CD4-positive, alpha-beta memory T cell (primary cell): ENCODE data around the gene ESYT2. TPM values are rescaled to one million over a fixed set of nuclear protein-coding genes. Genes with fewer than 3 reads are reported as not detected.

Source experiments
- CTCF ChIA-PET: fragments of 350-600 bp; sonication (Branson Sonifier 250); formaldehyde crosslinking; loops from one replicate; lab custom pipeline; 2021; ENCODE audit warnings: inconsistent platforms; ENCODE audit not compliant: partially characterized antibody; lab: Charles Lee
- POLR2A ChIA-PET: fragments of 350-600 bp; sonication (Branson Sonifier 250); formaldehyde crosslinking; loops from one replicate; lab custom pipeline; 2021; ENCODE audit not compliant: partially characterized antibody; lab: Charles Lee
- DNase-seq, 5 donors: peaks; one replicate each; pipeline versions ENCODE4 v3.0.0 to v3.0.0-alpha.2; 2020 to 2022; ENCODE audit warnings: mixed read lengths in 1 of 5
- H3K27ac ChIP-seq: one replicate; pipeline ENCODE4 v1.7.0; 2013; ENCODE audit warnings: low read depth, low read length
- H3K27me3 ChIP-seq: 2 replicates; pipeline ENCODE4 v1.7.0; 2013; ENCODE audit warnings: mild to moderate bottlenecking, low read length, moderate library complexity; ENCODE audit not compliant: insufficient read depth
- H3K36me3 ChIP-seq: 2 replicates; pipeline ENCODE4 v1.7.0; 2013; ENCODE audit warnings: mild to moderate bottlenecking, low read length, moderate library complexity; ENCODE audit not compliant: insufficient read depth
- H3K4me1 ChIP-seq: 2 replicates; pipeline ENCODE4 v1.7.0; 2013; ENCODE audit warnings: mild to moderate bottlenecking, low read length, moderate library complexity; ENCODE audit not compliant: insufficient read depth
- H3K4me3 ChIP-seq, 2 donors: one replicate each; pipeline ENCODE4 v1.7.0; 2013; ENCODE audit warnings: low read length in 2 of 2, mild to moderate bottlenecking in 1 of 2
- H3K9me3 ChIP-seq, 2 donors: one replicate each; pipeline ENCODE4 v1.7.0; 2013; ENCODE audit warnings: low read length in 2 of 2, control low read depth in 1 of 2; ENCODE audit not compliant: control insufficient read depth in 1 of 2
- H3K27ac Mint-ChIP-seq, 7 donors: one replicate each; pipeline ENCODE4 v1.8.0; 2020 to 2021; ENCODE audit warnings: mixed read lengths in 7 of 7, mild to moderate bottlenecking in 6 of 7, inconsistent platforms in 3 of 7, moderate library complexity in 3 of 7
- H3K27me3 Mint-ChIP-seq, 2 donors: one replicate each; pipeline ENCODE4 v1.8.0; 2020 to 2021; ENCODE audit warnings: mixed read lengths in 2 of 2
- H3K36me3 Mint-ChIP-seq, 2 donors: one replicate each; pipeline ENCODE4 v1.8.0; 2020 to 2021; ENCODE audit warnings: mixed read lengths in 2 of 2, inconsistent platforms in 1 of 2, mild to moderate bottlenecking in 1 of 2
- H3K4me1 Mint-ChIP-seq, 4 donors: one replicate each; pipeline ENCODE4 v1.8.0; 2020 to 2021; ENCODE audit warnings: mixed read lengths in 4 of 4, mild to moderate bottlenecking in 1 of 4
- H3K4me3 Mint-ChIP-seq, 8 donors: one replicate each; pipeline ENCODE4 v1.8.0; 2020 to 2021; ENCODE audit warnings: mixed read lengths in 8 of 8, mild to moderate bottlenecking in 7 of 8, moderate library complexity in 6 of 8, inconsistent platforms in 3 of 8
- H3K9me3 Mint-ChIP-seq, 8 donors: one replicate each; pipeline ENCODE4 v1.8.0; 2020 to 2021; ENCODE audit warnings: mixed read lengths in 8 of 8, mild to moderate bottlenecking in 5 of 8, inconsistent platforms in 3 of 8, moderate library complexity in 1 of 8
- intact Hi-C: fragments of 100-400 bp; cut with micrococcal nuclease; formaldehyde crosslinking; loops from one replicate; pipeline ENCODE4 v1.15.1; 2023
- polyA plus RNA-seq, 2 donors: library from polyadenylated mRNA; unstranded; fragments of 300-500 nt; fragmentation: Illumina TruSeq; gene quantifications; one replicate each; pipeline ENCODE4 v1.2.3, GENCODE V29; 2021
- total RNA-seq, 2 experiments: library from RNA; stranded (reverse); gene quantifications; one replicate each; pipeline ENCODE4 v1.2.3, GENCODE V29; 2021

The ESYT2 gene
- total and polyA plus RNA-seq, 4 experiments from 2014 or later: 52.3 to 116 (median 106) TPM

DNA sequence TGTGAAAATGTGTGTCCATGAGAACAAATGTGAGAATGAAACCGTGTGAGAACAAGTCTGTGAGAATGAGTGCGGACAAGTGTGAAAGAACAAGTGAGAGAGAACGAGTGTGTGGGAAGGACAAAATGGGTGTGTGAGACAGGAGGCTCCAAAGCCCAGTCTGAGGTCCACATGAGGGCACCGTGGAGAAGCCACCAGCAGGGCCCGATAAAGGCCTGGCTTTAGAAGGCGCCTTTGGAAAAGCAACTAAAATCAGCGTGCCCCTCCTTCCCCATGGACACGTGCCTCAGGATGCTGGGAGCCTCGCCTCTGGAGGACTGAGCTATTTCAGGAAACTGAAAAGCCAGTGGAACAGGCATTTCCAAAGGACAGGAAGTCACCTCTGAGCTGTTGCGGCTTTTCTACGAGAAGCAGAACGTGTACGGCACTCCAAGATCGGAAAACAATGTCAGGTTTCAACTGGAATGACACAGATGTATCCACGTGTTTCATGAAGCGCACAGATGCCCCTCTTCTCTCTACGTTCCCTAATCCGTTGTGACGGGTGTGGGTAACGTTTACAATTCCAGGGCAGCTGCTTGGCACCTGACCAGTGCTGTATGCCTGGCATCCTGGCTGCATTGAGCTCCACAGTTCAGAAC is 46.4 kb downstream of the ESYT2 start:
- intact Hi-C loops: loop anchor here (2.0 kb wide), 1 partner anchor 194 kb away; no protein-coding TSS in a partner anchor
- H3K36me3 ChIP-seq: peaks cover 34% of the 10 kb centered on the region
- Mint-ChIP-seq H3K4me1 (peaks cover 3 to 23% (median 14%) of the 10 kb centered on the region in 4 donors), H3K9me3 (no peaks in the 10 kb centered on the region), H3K36me3 (peaks cover 24 to 37% of the 10 kb centered on the region in 2 donors), H3K27me3 (no peaks in the 10 kb centered on the region), H3K4me3 (no peak overlapping the region), H3K27ac (no peak overlapping the region)
- H3K27ac ChIP-seq: no peak overlapping the region
- no peaks in the 10 kb centered on the region for H3K9me3 ChIP-seq
- DNase-seq: peak in 2 of 5 donors; percentile 13 to 42
- H3K4me1 ChIP-seq: peaks cover 27% of the 10 kb centered on the region
- ChIA-PET POLR2A (interaction anchor here (1.4 to 2.8 kb wide), 4 partner anchors 16 to 78 kb away, joined by 4 to 16 read pairs (median 6); partner anchors contain the start of genes ESYT2 and NCAPG2), CTCF (interaction anchor here (0.9 to 2.0 kb wide), 9 partner anchors 11 to 194 kb away, joined by 3 to 11 read pairs (median 5); partner anchors contain the start of gene ESYT2)
- no peaks in the 10 kb centered on the region for H3K27me3 ChIP-seq
- no peak overlapping the region for H3K4me3 ChIP-seq

DNA sequence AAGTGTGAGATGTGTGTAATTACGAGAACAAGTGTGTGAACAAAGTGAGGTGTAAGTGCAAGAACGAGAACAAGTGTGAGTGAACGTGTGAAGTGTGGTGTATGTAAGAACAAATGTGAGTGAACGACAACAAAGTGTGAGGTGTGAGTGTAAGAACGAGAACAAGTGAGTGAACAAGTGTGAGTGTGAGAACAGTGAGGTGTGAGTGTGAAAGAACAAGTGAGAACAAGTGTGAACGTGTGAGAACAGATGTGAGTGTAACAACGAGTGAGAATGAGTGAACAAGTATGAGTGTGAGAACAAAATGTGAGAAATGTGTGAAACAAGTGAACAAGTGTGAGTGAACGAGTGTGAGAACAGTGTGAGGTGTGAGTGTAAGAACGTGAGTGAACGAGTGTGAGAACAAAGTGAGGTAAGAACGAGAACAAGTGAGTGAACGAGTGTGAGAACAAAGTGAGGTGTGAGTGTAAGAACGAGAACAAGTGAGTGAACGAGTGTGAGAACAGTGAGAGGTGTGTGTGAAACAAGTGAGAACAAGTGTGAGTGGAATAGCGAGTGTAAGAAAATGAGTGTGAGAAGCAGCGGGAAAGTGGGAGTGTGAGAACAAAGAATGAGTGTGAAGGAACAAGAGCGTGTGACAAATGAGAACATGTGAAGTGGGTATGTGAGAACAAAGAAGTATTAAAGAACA is 47.2 kb downstream of the ESYT2 start:
- no peak for DNase-seq
- Mint-ChIP-seq H3K4me1 (peaks cover 3 to 27% (median 19%) of the 10 kb centered on the region in 4 donors), H3K36me3 (peaks cover 23 to 35% of the 10 kb centered on the region in 2 donors), H3K27ac (no peak overlapping the region), H3K4me3 (no peak overlapping the region), H3K9me3 (no peaks in the 10 kb centered on the region), H3K27me3 (no peaks in the 10 kb centered on the region)
- Histone ChIP-seq H3K4me3 (no peak overlapping the region), H3K9me3 (no peaks in the 10 kb centered on the region), H3K36me3 (peaks cover 36% of the 10 kb centered on the region), H3K27me3 (no peaks in the 10 kb centered on the region), H3K4me1 (peaks cover 31% of the 10 kb centered on the region), H3K27ac (no peak overlapping the region)
- ChIA-PET CTCF (interaction anchor here (1.1 to 2.0 kb wide), 5 partner anchors 12 to 45 kb away, joined by 3 to 8 read pairs (median 5); no protein-coding TSS in a partner anchor), POLR2A (interaction anchor here (1.9 to 2.8 kb wide), 2 partner anchors 30 to 46 kb away, joined by 7 to 16 read pairs; partner anchors contain the start of gene ESYT2)
- intact Hi-C loops: loop anchor here (2.0 kb wide), 1 partner anchor 195 kb away; no protein-coding TSS in a partner anchor

DNA sequence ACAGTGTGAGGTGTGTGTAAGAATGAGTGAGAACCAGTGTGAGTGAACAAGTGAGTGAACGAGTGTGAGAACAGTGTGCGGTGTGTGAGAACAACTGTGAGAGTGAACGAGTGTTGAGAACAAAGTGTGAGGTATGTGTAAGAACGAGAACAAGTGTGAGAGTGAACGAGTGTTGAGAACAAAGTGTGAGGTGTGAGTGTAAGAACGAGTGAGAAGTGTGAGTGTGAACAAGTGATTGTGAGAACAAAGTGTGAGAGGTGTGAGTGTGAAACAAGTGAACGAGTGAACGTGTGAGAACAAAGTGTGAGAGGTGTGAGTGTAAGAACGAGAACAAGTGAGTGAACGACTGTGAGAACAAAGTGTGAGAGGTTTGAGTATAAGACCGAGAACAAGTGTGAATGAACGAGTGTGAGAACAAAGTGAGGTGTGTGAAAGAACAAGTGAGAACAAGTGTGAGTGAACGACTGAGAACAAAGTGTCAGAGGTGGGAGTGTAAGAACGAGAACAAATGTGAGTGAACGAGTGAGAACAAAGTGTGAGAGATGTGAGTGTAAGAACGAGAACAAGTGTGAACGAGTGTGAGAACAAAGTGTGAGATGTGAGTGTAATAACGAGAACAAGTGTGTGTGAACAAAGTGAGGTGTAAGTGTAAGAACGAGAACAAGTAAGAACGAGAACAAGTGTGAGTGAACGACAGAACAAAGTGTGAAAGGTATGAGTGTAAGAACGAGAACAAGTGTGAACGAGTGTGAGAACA is 47.9 kb downstream of the ESYT2 start:
- Mint-ChIP-seq H3K27me3 (no peaks in the 10 kb centered on the region), H3K36me3 (peaks cover 22 to 33% of the 10 kb centered on the region in 2 donors), H3K4me1 (peaks cover 0 to 26% (median 20%) of the 10 kb centered on the region in 4 donors), H3K9me3 (no peaks in the 10 kb centered on the region), H3K27ac (no peak overlapping the region), H3K4me3 (no peak overlapping the region)
- ChIA-PET CTCF (interaction anchor here (1.6 kb wide), 1 partner anchor 196 kb away, joined by 3 read pairs; no protein-coding TSS in a partner anchor), POLR2A (no interaction called here)
- Histone ChIP-seq H3K9me3 (no peaks in the 10 kb centered on the region), H3K27me3 (no peaks in the 10 kb centered on the region), H3K4me3 (no peak overlapping the region), H3K36me3 (peaks cover 39% of the 10 kb centered on the region), H3K4me1 (peaks cover 31% of the 10 kb centered on the region), H3K27ac (no peak overlapping the region)
- DNase-seq: no peak
- intact Hi-C loops: no loop called here

DNA sequence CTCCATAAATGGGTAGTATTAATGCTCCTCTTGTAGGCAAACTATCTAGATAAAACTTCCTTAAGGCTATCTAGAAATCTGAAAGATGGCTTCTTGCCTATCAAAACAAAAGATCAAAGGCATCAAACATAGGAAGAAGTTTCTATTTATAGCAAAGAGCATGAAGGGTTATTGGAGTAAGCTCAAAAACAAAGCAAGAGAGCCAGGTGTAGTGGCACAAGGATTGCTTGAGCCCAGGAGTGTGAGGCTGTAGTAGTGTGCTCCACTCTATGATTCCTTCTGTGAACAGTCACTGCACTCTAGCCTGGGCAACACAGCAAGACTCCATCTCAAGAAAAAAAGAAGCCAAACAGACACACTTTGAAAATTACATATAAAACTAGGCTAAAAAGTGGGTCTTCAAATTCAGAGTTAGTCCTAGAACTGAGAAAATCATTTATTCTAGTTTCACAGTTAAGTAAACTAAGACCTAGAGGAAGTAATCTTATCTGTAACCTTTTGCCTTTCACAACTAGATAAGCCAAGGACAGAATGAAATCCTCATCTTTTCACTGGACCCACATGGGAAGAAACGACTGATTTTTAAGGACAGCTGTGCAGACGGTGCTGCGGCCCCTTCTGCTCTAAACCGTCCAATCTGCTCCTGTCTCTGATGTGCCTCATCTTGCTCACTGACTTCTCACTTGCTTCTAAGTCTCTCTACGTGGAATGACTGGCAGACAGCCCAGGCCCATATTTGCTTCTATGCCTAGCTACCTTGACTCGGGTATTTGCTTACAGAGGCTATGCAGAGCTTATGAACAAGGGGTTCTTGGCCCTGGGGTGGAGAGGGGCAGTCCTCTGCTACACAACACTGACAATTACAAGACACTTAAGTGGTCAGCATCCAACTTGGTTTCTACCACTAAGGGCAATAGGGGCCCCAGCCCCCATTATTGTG is 50.0 kb downstream of the ESYT2 start:
- Histone ChIP-seq H3K4me3 (no peak overlapping the region), H3K27me3 (no peaks in the 10 kb centered on the region), H3K9me3 (no peaks in the 10 kb centered on the region), H3K27ac (peak overlapping the region; percentile 18), H3K36me3 (peaks cover 47% of the 10 kb centered on the region), H3K4me1 (peaks cover 38% of the 10 kb centered on the region)
- Mint-ChIP-seq H3K36me3 (peaks cover 33 to 41% of the 10 kb centered on the region in 2 donors), H3K4me1 (peaks cover 12 to 37% (median 33%) of the 10 kb centered on the region in 4 donors), H3K27me3 (no peaks in the 10 kb centered on the region), H3K27ac (peak overlapping the region in 2 of 7 donors; percentile 72 to 94), H3K4me3 (peak overlapping the region in 7 of 8 donors; percentile 12 to 75 (median 57)), H3K9me3 (no peaks in the 10 kb centered on the region)
- intact Hi-C loops: loop anchor here (1.0 to 2.0 kb wide), 2 partner anchors 50 to 77 kb away; partner anchors contain the start of genes DYNC2I1 and ESYT2
- peak in 4 of 5 donors; percentile 24 to 39 (median 28) for DNase-seq
- ChIA-PET POLR2A (interaction anchor here (0.8 to 2.1 kb wide), 9 partner anchors 15 to 198 kb away, joined by 3 to 11 read pairs (median 4); partner anchors contain the start of genes DYNC2I1 and ESYT2), CTCF (interaction anchor here (1.1 to 2.0 kb wide), 3 partner anchors 12 to 198 kb away, joined by 3 to 4 read pairs (median 3); no protein-coding TSS in a partner anchor)

DNA sequence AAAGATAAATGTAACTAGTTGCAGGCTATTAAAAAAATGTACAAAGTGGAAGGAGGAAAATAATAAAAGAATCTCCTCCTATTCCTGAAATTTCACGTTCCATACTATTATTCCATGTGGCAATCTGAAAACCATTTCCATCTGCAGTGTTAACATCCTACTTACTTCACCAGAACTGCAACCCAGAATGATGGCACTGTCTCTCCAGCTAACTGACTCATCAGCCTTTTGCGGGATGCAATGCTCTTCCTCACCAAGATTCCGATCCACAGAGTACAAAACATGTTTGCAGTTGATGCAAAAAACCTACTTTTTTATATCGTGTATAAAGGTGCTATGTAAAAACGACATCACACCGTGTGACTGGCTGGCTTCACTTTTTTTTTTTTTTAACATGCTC is 50.8 kb downstream of the ESYT2 start:
- CTCF ChIA-PET: interaction anchor here (0.9 to 2.0 kb wide), 3 partner anchors 12 to 199 kb away, joined by 3 to 4 read pairs (median 4); no protein-coding TSS in a partner anchor
- peak overlapping the region in 6 of 8 donors; percentile 12 to 75 (median 58) for H3K4me3 Mint-ChIP-seq
- H3K4me1 Mint-ChIP-seq: peaks cover 13 to 34% (median 32%) of the 10 kb centered on the region in 4 donors
- H3K36me3 ChIP-seq: peaks cover 47% of the 10 kb centered on the region
- H3K4me3 ChIP-seq: no peak overlapping the region
- no peaks in the 10 kb centered on the region for H3K9me3 Mint-ChIP-seq
- no peak overlapping the region for H3K27ac ChIP-seq
- peak overlapping the region in 3 of 7 donors; percentile 8 to 94 (median 89) for H3K27ac Mint-ChIP-seq
- no peaks in the 10 kb centered on the region for H3K27me3 ChIP-seq
- DNase-seq: no peak
- POLR2A ChIA-PET: interaction anchor here (0.6 to 2.1 kb wide), 9 partner anchors 14 to 199 kb away, joined by 3 to 11 read pairs (median 4); partner anchors contain the start of genes DYNC2I1 and ESYT2
- no peaks in the 10 kb centered on the region for H3K27me3 Mint-ChIP-seq
- H3K9me3 ChIP-seq: no peaks in the 10 kb centered on the region
- H3K4me1 ChIP-seq: peaks cover 35% of the 10 kb centered on the region
- intact Hi-C loops: loop anchor here (2.0 kb wide), 1 partner anchor 78 kb away; the partner anchor contains the start of gene DYNC2I1
- H3K36me3 Mint-ChIP-seq: peaks cover 36 to 47% of the 10 kb centered on the region in 2 donors
